Activated T-cell treated with anti-CD3 and anti-CD28 coated beads, Interleukin-2, amount 50 U/mL, for 4 hours (primary cell): ENCODE data around the gene DSCAML1. TPM values are rescaled to one million over a fixed set of nuclear protein-coding genes. Genes with fewer than 3 reads are reported as not detected.

Experiments
- ATAC-seq, 2 donors: fragments of 200-7000 bp; cut with Tn5 transposase; one replicate each; pipeline ENCODE4 v1.10.0; 2021
- DNase-seq: peaks from one replicate; pipeline ENCODE4 v3.0.0-alpha.2; 2020
- H3K27me3 Mint-ChIP-seq: one replicate; pipeline ENCODE4 v1.8.0; 2021; ENCODE audit warnings: low read depth, mixed read lengths
- H3K36me3 Mint-ChIP-seq: one replicate; pipeline ENCODE4 v1.8.0; 2022; ENCODE audit warnings: mixed read lengths; ENCODE audit not compliant: insufficient read depth
- H3K4me1 Mint-ChIP-seq: one replicate; pipeline ENCODE4 v1.8.0; 2021; ENCODE audit warnings: low read depth, mixed read lengths
- H3K4me3 Mint-ChIP-seq: one replicate; pipeline ENCODE4 v1.8.0; 2021; ENCODE audit warnings: mild to moderate bottlenecking, moderate library complexity, mixed read lengths
- H3K9me3 Mint-ChIP-seq: one replicate; pipeline ENCODE4 v1.8.0; 2021; ENCODE audit warnings: mixed read lengths
- total RNA-seq, 3 donors: library from RNA; stranded (reverse); gene quantifications; one replicate each; pipeline ENCODE4 v1.2.1, GENCODE V29; 2021

Gene DSCAML1
- total RNA-seq, 3 donors from 2014 or later = not detected

DNA sequence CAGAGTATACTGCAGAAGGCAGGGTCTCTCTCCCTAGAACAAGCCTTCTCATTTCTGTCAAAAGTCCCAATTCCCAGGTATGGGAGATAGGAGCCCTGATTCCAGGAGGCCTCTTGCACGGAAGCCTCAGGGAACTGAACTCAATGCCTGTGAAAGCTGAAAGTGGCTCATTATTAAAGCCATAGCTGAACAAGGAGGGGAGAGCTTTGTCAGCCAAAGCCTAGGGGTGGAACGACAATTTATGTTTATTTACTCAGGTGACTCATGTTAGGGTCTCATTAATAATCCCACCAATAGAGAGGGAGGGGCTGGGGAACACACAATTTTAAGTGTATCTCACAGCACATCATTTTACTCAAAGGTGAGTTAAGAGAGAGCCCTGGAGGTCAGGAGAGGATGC, 44.9 kb downstream of the DSCAML1 start:
- no peaks in the 10 kb centered on the region for H3K4me1 Mint-ChIP-seq
- H3K9me3 Mint-ChIP-seq = no peaks in the 10 kb centered on the region
- no peaks in the 10 kb centered on the region for H3K27me3 Mint-ChIP-seq
- ATAC-seq (no peak), DNase-seq (no peak)
- no peak overlapping the region for H3K4me3 Mint-ChIP-seq
- H3K36me3 Mint-ChIP-seq = no peaks in the 10 kb centered on the region

DNA sequence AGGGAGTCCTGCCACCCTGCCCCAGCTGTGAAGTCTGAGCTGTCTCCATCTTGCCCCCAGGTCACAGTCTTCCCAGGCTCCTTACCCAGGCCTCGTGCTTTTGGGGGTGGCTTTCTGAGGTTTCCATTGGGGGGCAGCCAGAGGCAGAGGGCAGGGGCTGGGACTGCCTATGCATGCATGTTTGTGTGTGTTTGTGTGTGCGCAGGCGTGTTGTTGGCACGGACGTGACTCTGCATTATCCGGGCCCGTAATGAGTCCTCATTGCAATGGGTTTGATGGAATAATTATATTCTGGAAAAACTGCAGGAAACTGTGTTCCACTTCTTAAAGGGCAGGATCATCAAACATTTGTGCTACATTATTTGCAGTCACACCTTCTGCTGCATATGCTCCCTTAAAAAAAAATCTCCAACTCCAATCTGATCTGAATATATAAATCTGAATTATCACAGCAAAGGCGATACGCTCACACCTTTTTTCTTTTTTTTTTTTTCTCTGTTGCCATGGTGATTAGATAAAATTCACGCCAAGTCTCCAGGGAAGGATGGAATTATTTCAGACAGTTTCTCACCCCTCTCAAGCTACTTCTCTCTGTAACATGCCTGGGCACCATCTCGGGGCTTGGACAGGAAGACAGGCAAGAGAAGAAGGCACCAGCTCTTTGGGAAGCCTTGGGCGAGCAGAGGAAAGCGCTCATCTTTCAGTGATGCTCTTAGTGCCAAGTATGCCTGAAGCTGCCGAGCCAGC, 45.9 kb downstream of the DSCAML1 start:
- H3K27me3 Mint-ChIP-seq = no peaks in the 10 kb centered on the region
- no peaks in the 10 kb centered on the region for H3K9me3 Mint-ChIP-seq
- DNase-seq = no peak
- no peaks in the 10 kb centered on the region for H3K36me3 Mint-ChIP-seq
- no peaks in the 10 kb centered on the region for H3K4me1 Mint-ChIP-seq
- ATAC-seq = no peak
- H3K4me3 Mint-ChIP-seq = no peak overlapping the region

- H3K36me3 Mint-ChIP-seq = no peaks in the 10 kb centered on the region
- no peak overlapping the region for H3K4me3 Mint-ChIP-seq
- H3K4me1 Mint-ChIP-seq = no peaks in the 10 kb centered on the region
- ATAC-seq (no peak), DNase-seq (no peak)
- peaks cover 4% of the 10 kb centered on the region for H3K27me3 Mint-ChIP-seq
- no peaks in the 10 kb centered on the region for H3K9me3 Mint-ChIP-seq
Observed at GRCh38 chr11:117750357-117750756, 46.7 kb downstream of the DSCAML1 start.

- ATAC-seq (no peak), DNase-seq (no peak)
- Mint-ChIP-seq H3K27me3 (peaks cover 4% of the 10 kb centered on the region), H3K36me3 (no peaks in the 10 kb centered on the region), H3K4me1 (no peaks in the 10 kb centered on the region), H3K4me3 (no peak overlapping the region), H3K9me3 (no peaks in the 10 kb centered on the region)
Observed at GRCh38 chr11:117749541-117749910, 47.5 kb downstream of the DSCAML1 start.

- no peaks in the 10 kb centered on the region for H3K4me1 Mint-ChIP-seq
- no peak for ATAC-seq
- H3K9me3 Mint-ChIP-seq = no peaks in the 10 kb centered on the region
- no peak for DNase-seq
- H3K27me3 Mint-ChIP-seq = peaks cover 4% of the 10 kb centered on the region
- H3K4me3 Mint-ChIP-seq = no peak overlapping the region
- no peaks in the 10 kb centered on the region for H3K36me3 Mint-ChIP-seq
Observed at GRCh38 chr11:117748771-117749540, 48.1 kb downstream of the DSCAML1 start.

DNA sequence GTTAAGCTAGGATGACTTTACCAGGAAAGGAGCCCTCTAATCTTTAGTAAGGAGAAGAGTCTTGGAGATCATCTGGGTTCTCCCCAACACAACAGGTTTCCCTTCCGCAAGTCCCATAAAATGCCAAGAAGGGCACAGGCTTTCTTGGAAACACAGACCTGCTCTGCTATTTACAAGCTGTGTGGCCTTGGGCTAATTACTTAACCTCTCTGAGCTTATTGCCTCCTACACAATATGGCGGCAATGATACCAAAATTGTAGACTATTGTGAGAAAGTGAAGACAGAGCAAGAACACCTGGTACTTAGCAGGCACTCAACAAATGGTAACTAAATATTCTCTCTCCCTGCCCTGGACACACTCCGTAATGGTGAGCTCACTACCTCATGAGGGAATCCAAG, 49.1 kb downstream of the DSCAML1 start:
- no peak for ATAC-seq
- Mint-ChIP-seq H3K4me1 (peaks cover 1% of the 10 kb centered on the region), H3K4me3 (no peak overlapping the region), H3K9me3 (no peaks in the 10 kb centered on the region), H3K36me3 (no peaks in the 10 kb centered on the region), H3K27me3 (peaks cover 14% of the 10 kb centered on the region)
- no peak for DNase-seq

DNA sequence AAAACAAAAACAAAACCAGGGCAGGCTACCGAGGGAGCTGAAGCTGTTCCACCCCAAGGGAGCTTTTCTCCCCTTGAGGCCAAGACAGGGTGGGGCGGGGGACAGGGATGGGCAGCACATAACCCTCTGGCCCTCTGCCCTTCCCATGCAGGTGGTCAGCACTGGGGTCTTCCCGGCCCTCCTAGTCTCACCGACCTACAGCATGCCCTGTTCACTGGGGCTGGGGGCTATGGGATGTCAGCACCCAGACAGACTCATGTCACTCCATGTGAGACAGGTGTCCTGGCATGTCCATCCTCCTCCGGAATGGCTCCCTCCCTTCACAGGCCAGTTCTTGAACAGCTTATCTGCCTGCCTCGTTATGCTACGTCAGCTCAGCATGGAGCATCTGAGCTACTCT, 51.7 kb downstream of the DSCAML1 start:
- Mint-ChIP-seq H3K9me3 (peaks cover 4% of the 10 kb centered on the region), H3K4me3 (no peak overlapping the region), H3K4me1 (peaks cover 2% of the 10 kb centered on the region), H3K36me3 (no peaks in the 10 kb centered on the region), H3K27me3 (peaks cover 22% of the 10 kb centered on the region)
- no peak for ATAC-seq
- no peak for DNase-seq

GRCh38 chr11:117744471-117745150, 52.4 kb downstream of the DSCAML1 start:
- Mint-ChIP-seq H3K27me3 (peaks cover 26% of the 10 kb centered on the region), H3K9me3 (peaks cover 4% of the 10 kb centered on the region), H3K4me3 (no peak overlapping the region), H3K36me3 (no peaks in the 10 kb centered on the region), H3K4me1 (peaks cover 2% of the 10 kb centered on the region)
- no peak for ATAC-seq
- DNase-seq = no peak

GRCh38 chr11:117743121-117743815, 53.7 kb downstream of the DSCAML1 start:
- Mint-ChIP-seq H3K4me3 (no peak overlapping the region), H3K9me3 (peaks cover 4% of the 10 kb centered on the region), H3K36me3 (no peaks in the 10 kb centered on the region), H3K4me1 (peaks cover 2% of the 10 kb centered on the region), H3K27me3 (peaks cover 32% of the 10 kb centered on the region)
- DNase-seq = no peak
- no peak for ATAC-seq

DNA sequence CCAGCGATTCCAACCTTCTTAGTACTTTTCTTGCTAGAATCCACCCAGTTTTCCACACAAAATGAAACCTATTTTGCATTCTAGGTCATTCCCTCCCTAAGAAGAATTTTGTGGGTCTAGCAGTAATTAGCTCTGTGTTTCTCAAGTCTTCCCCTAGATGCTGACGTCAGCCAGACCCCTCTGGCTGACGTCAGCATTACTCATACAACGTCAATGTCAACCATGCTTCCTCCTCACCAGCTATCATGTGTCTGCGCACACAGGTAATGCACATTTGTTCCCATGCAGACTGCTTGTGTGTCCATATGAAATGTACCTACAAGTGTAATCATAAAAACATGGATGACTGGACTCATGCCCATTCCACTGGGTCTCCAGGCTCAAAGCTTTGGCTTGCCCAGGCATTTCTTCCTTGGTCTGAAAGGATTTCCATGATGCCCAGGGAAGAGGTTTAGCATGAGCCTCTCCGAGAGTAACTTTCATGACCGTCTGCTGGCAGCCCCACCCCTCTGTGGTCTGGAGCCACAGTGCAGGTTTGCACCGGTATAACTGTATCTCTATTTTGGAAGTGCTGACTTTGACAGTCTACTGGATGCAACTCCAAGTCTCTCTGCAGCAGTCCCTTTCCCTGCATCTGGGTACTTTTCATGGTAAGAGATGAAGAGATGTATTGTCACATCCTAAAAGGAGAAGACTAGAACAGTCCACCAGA, 58.6 kb downstream of the DSCAML1 start:
- H3K27me3 Mint-ChIP-seq = peaks cover 29% of the 10 kb centered on the region
- H3K4me1 Mint-ChIP-seq = peaks cover 4% of the 10 kb centered on the region
- DNase-seq = no peak
- no peaks in the 10 kb centered on the region for H3K36me3 Mint-ChIP-seq
- H3K9me3 Mint-ChIP-seq = peaks cover 4% of the 10 kb centered on the region
- no peak for ATAC-seq
- no peak overlapping the region for H3K4me3 Mint-ChIP-seq

GRCh38 chr11:117735350-117735977, 61.6 kb downstream of the DSCAML1 start:
- ATAC-seq (no peak), DNase-seq (no peak)
- Mint-ChIP-seq H3K9me3 (no peaks in the 10 kb centered on the region), H3K36me3 (no peaks in the 10 kb centered on the region), H3K4me3 (no peak overlapping the region), H3K27me3 (peaks cover 18% of the 10 kb centered on the region), H3K4me1 (peaks cover 2% of the 10 kb centered on the region)

DNA sequence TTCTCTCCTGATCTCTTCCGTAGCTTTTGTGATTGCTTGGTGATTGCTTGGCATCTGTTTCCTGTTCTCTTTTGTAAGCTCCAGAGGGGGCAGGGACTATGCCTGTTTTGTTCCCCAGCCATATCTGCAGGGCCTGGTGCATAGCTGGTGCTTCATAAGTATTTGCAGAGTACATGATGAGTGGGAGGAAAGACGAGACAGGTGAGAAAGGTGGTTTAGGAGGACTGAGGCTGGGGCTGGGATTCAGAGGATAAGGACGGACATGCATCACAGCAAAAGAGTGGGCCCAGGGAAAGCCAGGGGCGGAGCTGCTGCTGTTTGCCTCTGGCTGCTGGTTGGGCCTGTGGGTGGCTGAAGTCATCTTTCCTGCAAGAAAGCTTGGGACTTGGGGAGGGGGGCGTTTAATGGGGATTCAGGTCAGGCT, 62.4 kb downstream of the DSCAML1 start:
- DNase-seq = no peak
- Mint-ChIP-seq H3K36me3 (no peaks in the 10 kb centered on the region), H3K9me3 (no peaks in the 10 kb centered on the region), H3K4me3 (no peak overlapping the region), H3K4me1 (peaks cover 2% of the 10 kb centered on the region), H3K27me3 (peaks cover 13% of the 10 kb centered on the region)
- ATAC-seq = no peak

DNA sequence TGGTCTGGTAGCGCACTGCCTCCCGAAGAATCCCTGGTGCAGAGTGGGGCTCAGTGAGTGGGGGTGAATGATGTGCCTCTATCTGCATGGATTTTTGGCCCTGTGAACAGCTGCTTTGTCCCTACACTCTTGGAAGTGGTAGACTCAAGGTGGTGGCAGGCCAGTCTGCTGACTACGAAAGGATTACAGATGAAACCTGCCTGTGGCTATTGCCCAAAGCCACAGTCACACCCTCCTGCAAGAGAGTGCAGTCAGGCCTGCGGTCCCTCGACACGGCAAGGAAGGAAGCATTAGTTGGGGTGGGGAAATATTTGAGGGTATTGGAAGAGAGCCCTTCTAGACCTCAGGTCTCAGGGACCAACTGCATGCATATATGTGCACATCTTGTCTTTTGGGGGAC, 63.7 kb downstream of the DSCAML1 start:
- ATAC-seq (no peak), DNase-seq (no peak)
- no peaks in the 10 kb centered on the region for H3K36me3 Mint-ChIP-seq
- H3K4me1 Mint-ChIP-seq = peaks cover 2% of the 10 kb centered on the region
- H3K9me3 Mint-ChIP-seq = no peaks in the 10 kb centered on the region
- H3K27me3 Mint-ChIP-seq = peaks cover 6% of the 10 kb centered on the region
- H3K4me3 Mint-ChIP-seq = no peak overlapping the region
